ENCODE results near the gene SLC38A7.

Gene SLC38A7

GRCh38 chr16:58647107-58647506 lies 37.5 kb downstream of the SLC38A7 start:
- Histone ChIP-seq H3K4me1 (ENCODE audit: insufficient read depth, poor library complexity, severe bottlenecking) (peaks cover 4% of the 10 kb centered on the region), H3K9me3 (ENCODE audit: severe bottlenecking) (no peaks in the 10 kb centered on the region), H3K27ac (ENCODE audit: poor library complexity, severe bottlenecking) (no peak overlapping the region), H3K27me3 (ENCODE audit: insufficient read depth, poor library complexity, severe bottlenecking) (no peaks in the 10 kb centered on the region), H3K4me3 (ENCODE audit: severe bottlenecking) (no peak overlapping the region), H3K36me3 (ENCODE audit: low read depth) (no peaks in the 10 kb centered on the region)
- no peak for ATAC-seq (ENCODE audit: low read depth)
- DNase-seq (ENCODE audit: low spot score) = no peak
- TF ChIP-seq, protein P1, sequence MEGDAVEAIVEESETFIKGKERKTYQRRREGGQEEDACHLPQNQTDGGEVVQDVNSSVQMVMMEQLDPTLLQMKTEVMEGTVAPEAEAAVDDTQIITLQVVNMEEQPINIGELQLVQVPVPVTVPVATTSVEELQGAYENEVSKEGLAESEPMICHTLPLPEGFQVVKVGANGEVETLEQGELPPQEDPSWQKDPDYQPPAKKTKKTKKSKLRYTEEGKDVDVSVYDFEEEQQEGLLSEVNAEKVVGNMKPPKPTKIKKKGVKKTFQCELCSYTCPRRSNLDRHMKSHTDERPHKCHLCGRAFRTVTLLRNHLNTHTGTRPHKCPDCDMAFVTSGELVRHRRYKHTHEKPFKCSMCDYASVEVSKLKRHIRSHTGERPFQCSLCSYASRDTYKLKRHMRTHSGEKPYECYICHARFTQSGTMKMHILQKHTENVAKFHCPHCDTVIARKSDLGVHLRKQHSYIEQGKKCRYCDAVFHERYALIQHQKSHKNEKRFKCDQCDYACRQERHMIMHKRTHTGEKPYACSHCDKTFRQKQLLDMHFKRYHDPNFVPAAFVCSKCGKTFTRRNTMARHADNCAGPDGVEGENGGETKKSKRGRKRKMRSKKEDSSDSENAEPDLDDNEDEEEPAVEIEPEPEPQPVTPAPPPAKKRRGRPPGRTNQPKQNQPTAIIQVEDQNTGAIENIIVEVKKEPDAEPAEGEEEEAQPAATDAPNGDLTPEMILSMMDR (IDR thresholded peaks at IDR 0.05; ENCODE audit: poor library complexity, severe bottlenecking) = no peak

DNA sequence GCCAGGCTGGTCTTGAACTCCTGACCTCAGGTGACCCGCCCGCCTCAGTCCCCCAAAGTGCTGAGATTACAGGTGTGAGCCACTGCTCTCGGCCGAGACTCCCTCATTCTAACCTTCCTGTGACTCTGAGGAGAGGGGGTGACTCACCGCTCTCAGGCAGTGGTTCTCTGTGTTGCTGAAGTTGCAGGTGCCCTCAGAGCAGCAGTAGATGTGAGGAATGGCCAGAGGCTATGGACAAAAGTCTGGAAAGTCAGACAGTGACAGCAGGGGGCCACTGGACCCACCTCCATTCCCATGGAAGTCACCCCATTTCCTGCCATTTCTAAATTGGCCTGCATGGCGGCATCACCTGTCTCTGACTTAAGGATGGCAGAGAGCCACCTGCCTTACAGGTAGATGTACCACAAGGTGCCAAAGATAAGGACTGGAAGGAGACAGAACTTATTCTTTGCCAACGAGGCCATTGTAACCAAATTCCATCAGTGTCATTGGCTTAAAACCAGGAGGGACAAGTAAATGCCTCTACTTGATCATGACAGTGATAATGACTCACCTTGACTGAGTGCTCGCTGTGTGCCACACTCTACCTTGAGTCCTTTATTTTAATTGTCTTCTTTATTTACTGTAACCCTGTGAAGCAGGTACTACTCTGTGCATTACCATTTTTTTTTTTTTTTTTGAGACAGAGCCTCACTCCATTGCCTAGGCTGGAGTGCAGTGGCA lies 39.6 kb downstream of the SLC38A7 start:
- Histone ChIP-seq H3K9me3 (ENCODE audit: severe bottlenecking) (no peaks in the 10 kb centered on the region), H3K27me3 (ENCODE audit: insufficient read depth, poor library complexity, severe bottlenecking) (no peaks in the 10 kb centered on the region), H3K4me3 (ENCODE audit: severe bottlenecking) (no peak overlapping the region), H3K27ac (ENCODE audit: poor library complexity, severe bottlenecking) (no peak overlapping the region), H3K36me3 (ENCODE audit: low read depth) (no peaks in the 10 kb centered on the region), H3K4me1 (ENCODE audit: insufficient read depth, poor library complexity, severe bottlenecking) (no peaks in the 10 kb centered on the region)
- ATAC-seq (ENCODE audit: low read depth) (peak; percentile 88), DNase-seq (ENCODE audit: low spot score) (no peak)
- TF ChIP-seq, protein P1 (IDR thresholded peaks at IDR 0.05; ENCODE audit: poor library complexity, severe bottlenecking) = no peak

GRCh38 chr16:58644108-58644507 lies 40.5 kb downstream of the SLC38A7 start:
- Histone ChIP-seq H3K36me3 (ENCODE audit: low read depth) (no peaks in the 10 kb centered on the region), H3K27me3 (ENCODE audit: insufficient read depth, poor library complexity, severe bottlenecking) (no peaks in the 10 kb centered on the region), H3K4me1 (ENCODE audit: insufficient read depth, poor library complexity, severe bottlenecking) (no peaks in the 10 kb centered on the region), H3K9me3 (ENCODE audit: severe bottlenecking) (no peaks in the 10 kb centered on the region), H3K4me3 (ENCODE audit: severe bottlenecking) (no peak overlapping the region), H3K27ac (ENCODE audit: poor library complexity, severe bottlenecking) (no peak overlapping the region)
- ATAC-seq (ENCODE audit: low read depth) (no peak), DNase-seq (ENCODE audit: low spot score) (no peak)
- TF ChIP-seq, protein P1 (IDR thresholded peaks at IDR 0.05; ENCODE audit: poor library complexity, severe bottlenecking) = no peak

- Histone ChIP-seq H3K27me3 (ENCODE audit: insufficient read depth, poor library complexity, severe bottlenecking) (no peaks in the 10 kb centered on the region), H3K4me1 (ENCODE audit: insufficient read depth, poor library complexity, severe bottlenecking) (peaks cover 4% of the 10 kb centered on the region), H3K27ac (ENCODE audit: poor library complexity, severe bottlenecking) (no peak overlapping the region), H3K9me3 (ENCODE audit: severe bottlenecking) (no peaks in the 10 kb centered on the region), H3K36me3 (ENCODE audit: low read depth) (no peaks in the 10 kb centered on the region), H3K4me3 (ENCODE audit: severe bottlenecking) (no peak overlapping the region)
- ATAC-seq (ENCODE audit: low read depth) = no peak
- no peak for DNase-seq (ENCODE audit: low spot score)
- TF ChIP-seq, protein P1 (IDR thresholded peaks at IDR 0.05; ENCODE audit: poor library complexity, severe bottlenecking) = no peak
Measured at GRCh38 chr16:58640949-58641348, 43.6 kb downstream of the SLC38A7 start.

- TF ChIP-seq, protein P1 (IDR thresholded peaks at IDR 0.05; ENCODE audit: poor library complexity, severe bottlenecking) = no peak
- DNase-seq (ENCODE audit: low spot score) (no peak), ATAC-seq (ENCODE audit: low read depth) (no peak)
- Histone ChIP-seq H3K27ac (ENCODE audit: poor library complexity, severe bottlenecking) (no peak overlapping the region), H3K9me3 (ENCODE audit: severe bottlenecking) (no peaks in the 10 kb centered on the region), H3K4me1 (ENCODE audit: insufficient read depth, poor library complexity, severe bottlenecking) (peaks cover 4% of the 10 kb centered on the region), H3K4me3 (ENCODE audit: severe bottlenecking) (no peak overlapping the region), H3K27me3 (ENCODE audit: insufficient read depth, poor library complexity, severe bottlenecking) (no peaks in the 10 kb centered on the region), H3K36me3 (ENCODE audit: low read depth) (no peaks in the 10 kb centered on the region)
Measured at GRCh38 chr16:58639836-58640235, 44.7 kb downstream of the SLC38A7 start.
